ENCODE results near the gene SCAPER. TPM values are rescaled to one million over a fixed set of nuclear protein-coding genes. Genes with fewer than 3 reads are reported as not detected.

Gene SCAPER
- total and polyA plus RNA-seq, 2 of the 4 experiments (the other 2 are of a cell fraction): 2.9 to 9.7 TPM

DNA sequence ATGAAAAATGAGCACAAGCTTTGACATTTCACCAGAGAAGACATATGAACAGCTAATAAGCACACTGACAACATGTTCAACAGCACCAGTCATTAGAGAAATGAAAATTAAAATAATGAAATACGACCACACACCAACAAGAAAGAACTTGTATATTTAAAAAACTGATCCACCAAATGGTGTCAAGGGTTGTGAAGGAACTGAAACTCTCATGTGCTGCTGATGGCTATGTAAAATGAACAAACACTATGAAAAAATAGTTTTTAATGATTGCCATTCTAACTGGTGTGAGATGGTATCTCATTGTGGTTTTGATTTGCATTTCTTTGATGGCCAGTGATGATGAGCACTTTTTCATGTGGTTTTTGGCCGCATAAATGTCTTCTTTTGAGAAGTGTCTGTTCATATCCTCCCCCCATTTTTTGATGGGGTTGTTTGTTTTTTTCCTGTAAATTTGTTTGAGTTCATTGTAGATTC, 193.8 kb downstream of the SCAPER start:
- intact Hi-C loops (cut with micrococcal nuclease): no loop called here
- Histone ChIP-seq H3K4ac (ENCODE audit: low read depth, low read length) (no peak overlapping the region), H2BK20ac (ENCODE audit: low read depth, low read length) (no peak overlapping the region), H3K27me3 (ENCODE audit: control insufficient read depth, insufficient read depth, low read length) (no peaks in the 10 kb centered on the region), H3K14ac (replicated peaks; ENCODE audit: low read depth, low read length) (no peak overlapping the region), H2AFZ (replicated peaks; ENCODE audit: low read length, poor library complexity) (no peak overlapping the region), H3K36me3 (ENCODE audit: control insufficient read depth, insufficient read depth, low read length) (0 out of 2 replicates have a peak, but pooled peaks cover 1% of the 10 kb centered on the region), H4K5ac (ENCODE audit: low read depth, low read length) (no peak overlapping the region), H2BK15ac (ENCODE audit: low read depth, low read length) (no peak overlapping the region), H3K56ac (ENCODE audit: extremely low read depth, insufficient read depth, low read length) (no peak overlapping the region), H3K27ac (ENCODE audit: insufficient read depth, low read length) (no peak overlapping the region), H2BK5ac (ENCODE audit: low read depth, low read length, poor library complexity, severe bottlenecking) (no peak overlapping the region), H3K23ac (ENCODE audit: low read depth, low read length) (no peak overlapping the region), H4K91ac (ENCODE audit: insufficient read depth, low read depth, low read length) (no peak overlapping the region), H3K9me1 (ENCODE audit: insufficient read depth, low read length) (no peaks in the 10 kb centered on the region), H3K79me1 (ENCODE audit: low read depth in 1 of 2, low read length in 2 of 2) (peaks cover 0 to 5% of the 10 kb centered on the region in 2 experiments; a peak in 1 of 4 replicates), H2AK9ac (replicated peaks; ENCODE audit: low read depth, low read length, poor library complexity) (no peak overlapping the region), H4K20me1 (ENCODE audit: insufficient read depth, low read length) (no peaks in the 10 kb centered on the region), H2AK5ac (ENCODE audit: low read depth, low read length) (no peak overlapping the region), H3K4me1 (ENCODE audit: control insufficient read depth, insufficient read depth, low read length) (no peaks in the 10 kb centered on the region), H3K9me3 (ENCODE audit: control insufficient read depth, insufficient read depth, low read length) (peaks cover 8% of the 10 kb centered on the region), H3K4me3 (ENCODE audit: insufficient read depth, low read depth, low read length) (no peak overlapping the region), H3K18ac (ENCODE audit: low read depth, low read length) (no peak overlapping the region), H4K8ac (ENCODE audit: low read depth in 2 of 2, low read length in 2 of 2) (no peak overlapping the region), H3K9ac (ENCODE audit: low read depth, low read length) (no peak overlapping the region), H2BK120ac (ENCODE audit: low read depth, low read length) (no peak overlapping the region), H3K4me2 (ENCODE audit: low read depth, low read length) (no peak overlapping the region)
- DNase-seq: no peak
- dilution Hi-C loops (cut with HindIII; ENCODE audit: low sequenced_read_pairs, unreplicated experiment): no loop called here
- ATAC-seq (ENCODE audit: low read depth): no peak
- no TSS peak for BruUV-seq (replicated peaks)
- no peak for TF ChIP-seq MAZ (IDR thresholded peaks at IDR 0.05; ENCODE audit: borderline replicate concordance, low read depth, low read length)
- TF ChIP-seq BHLHE40 (IDR thresholded peaks at IDR 0.05; ENCODE audit: low read depth, low read length): no peak
- TF ChIP-seq SMC3 (IDR thresholded peaks at IDR 0.05; ENCODE audit: low read depth, low read length): no peak
- TF ChIP-seq MXI1 (IDR thresholded peaks at IDR 0.05; ENCODE audit: borderline replicate concordance, low read depth, low read length): no peak
- no peak for TF ChIP-seq POLR2A (IDR thresholded peaks at IDR 0.05; ENCODE audit: low read depth, low read length)
- TF ChIP-seq ELK1 (IDR thresholded peaks at IDR 0.05; ENCODE audit: borderline replicate concordance, low read depth, low read length): no peak
- no peak for TF ChIP-seq CEBPB (IDR thresholded peaks at IDR 0.05; ENCODE audit: low read depth, low read length)
- no peak for TF ChIP-seq RFX5 (IDR thresholded peaks at IDR 0.05; ENCODE audit: low read depth, low read length)
- TF ChIP-seq NFE2L2 (IDR thresholded peaks at IDR 0.05; ENCODE audit: low read depth, low read length): no peak
- TF ChIP-seq, protein P1, sequence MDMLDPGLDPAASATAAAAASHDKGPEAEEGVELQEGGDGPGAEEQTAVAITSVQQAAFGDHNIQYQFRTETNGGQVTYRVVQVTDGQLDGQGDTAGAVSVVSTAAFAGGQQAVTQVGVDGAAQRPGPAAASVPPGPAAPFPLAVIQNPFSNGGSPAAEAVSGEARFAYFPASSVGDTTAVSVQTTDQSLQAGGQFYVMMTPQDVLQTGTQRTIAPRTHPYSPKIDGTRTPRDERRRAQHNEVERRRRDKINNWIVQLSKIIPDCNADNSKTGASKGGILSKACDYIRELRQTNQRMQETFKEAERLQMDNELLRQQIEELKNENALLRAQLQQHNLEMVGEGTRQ (IDR thresholded peaks at IDR 0.05; ENCODE audit: low read depth, low read length): no peak
- no peak for TF ChIP-seq CHD1 (IDR thresholded peaks at IDR 0.05; ENCODE audit: low read depth, low read length)
- no peak for TF ChIP-seq RCOR1 (IDR thresholded peaks at IDR 0.05; ENCODE audit: insufficient replicate concordance, low read length)
- TF ChIP-seq, protein P2, sequence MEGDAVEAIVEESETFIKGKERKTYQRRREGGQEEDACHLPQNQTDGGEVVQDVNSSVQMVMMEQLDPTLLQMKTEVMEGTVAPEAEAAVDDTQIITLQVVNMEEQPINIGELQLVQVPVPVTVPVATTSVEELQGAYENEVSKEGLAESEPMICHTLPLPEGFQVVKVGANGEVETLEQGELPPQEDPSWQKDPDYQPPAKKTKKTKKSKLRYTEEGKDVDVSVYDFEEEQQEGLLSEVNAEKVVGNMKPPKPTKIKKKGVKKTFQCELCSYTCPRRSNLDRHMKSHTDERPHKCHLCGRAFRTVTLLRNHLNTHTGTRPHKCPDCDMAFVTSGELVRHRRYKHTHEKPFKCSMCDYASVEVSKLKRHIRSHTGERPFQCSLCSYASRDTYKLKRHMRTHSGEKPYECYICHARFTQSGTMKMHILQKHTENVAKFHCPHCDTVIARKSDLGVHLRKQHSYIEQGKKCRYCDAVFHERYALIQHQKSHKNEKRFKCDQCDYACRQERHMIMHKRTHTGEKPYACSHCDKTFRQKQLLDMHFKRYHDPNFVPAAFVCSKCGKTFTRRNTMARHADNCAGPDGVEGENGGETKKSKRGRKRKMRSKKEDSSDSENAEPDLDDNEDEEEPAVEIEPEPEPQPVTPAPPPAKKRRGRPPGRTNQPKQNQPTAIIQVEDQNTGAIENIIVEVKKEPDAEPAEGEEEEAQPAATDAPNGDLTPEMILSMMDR (conservative IDR thresholded peaks at IDR 0.05; ENCODE audit: low read depth, low read length): no peak
- TF ChIP-seq MAFK (IDR thresholded peaks at IDR 0.05; ENCODE audit: low read depth, low read length): no peak
- POLR2A ChIA-PET (ENCODE audit: unreplicated experiment): no interaction called here
- CTCF ChIA-PET: no interaction called here
- in situ Hi-C loops (cut with MboI; ENCODE audit: low sequenced_read_pairs): no loop called here
- WGBS, 2 experiments (ENCODE audit: extremely low coverage in 2 of 2, insufficient read length in 1 of 2): no CpG with 5 or more reads among the region's 2 CpGs
